Gastrocnemius medialis (tissue), 4 donors: ENCODE measurements around the gene DCHS1. TPM values are rescaled to one million over a fixed set of nuclear protein-coding genes. Genes with fewer than 3 reads are reported as not detected.

Source experiments
- ATAC-seq, 2 donors: fragments of 150-250 bp; one replicate each; pipeline ENCODE4 v1.9.1; 2016
- DNase-seq, 2 donors: peaks; one replicate each; pipeline ENCODE4 v3.0.0-alpha.2; 2019
- H3K27ac ChIP-seq, 4 donors: fragments of 200-600 bp; sonication (generic); 1 replicate in 1 of 4; 2 replicates in 3 of 4; pipeline ENCODE4 v1.5.1; 2016 to 2018; ENCODE audit warnings: mild to moderate bottlenecking in 2 of 4, moderate library complexity in 1 of 4
- H3K27me3 ChIP-seq, 3 donors: fragments of 200-600 bp; sonication (generic) in 2 of 3; 1 replicate in 1 of 3; 2 replicates in 2 of 3; pipeline versions ENCODE4 v1.5.1 to v1.6.0; 2016 to 2019; ENCODE audit warnings: mild to moderate bottlenecking in 1 of 3, moderate library complexity in 1 of 3
- H3K36me3 ChIP-seq, 2 donors: fragments of 200-600 bp; sonication (generic) in 1 of 2; one replicate each; pipeline ENCODE4 v1.5.1; 2017 to 2018
- H3K4me1 ChIP-seq, 2 donors: fragments of 200-600 bp; sonication (generic) in 1 of 2; one replicate each; pipeline ENCODE4 v1.5.1; 2016 to 2017; ENCODE audit warnings: mild to moderate bottlenecking in 2 of 2
- H3K4me3 ChIP-seq, 4 donors: fragments of 200-600 bp; sonication (generic) in 3 of 4; 1 replicate in 1 of 4; 2 replicates in 3 of 4; pipeline ENCODE4 v1.5.1; 2016 to 2019; ENCODE audit warnings: mild to moderate bottlenecking in 2 of 4
- H3K9me3 ChIP-seq, 3 donors: fragments of 200-600 bp; sonication (generic) in 2 of 3; 1 replicate in 1 of 3; 2 replicates in 2 of 3; pipeline ENCODE4 v1.5.1; 2016 to 2019
- CTCF ChIP-seq, 5 experiments: fragments of 450-650 bp in 3 of 5; fragments of 200-600 bp in 2 of 5; sonication (generic) in 2 of 5; IDR thresholded peaks in 4 of 5; conservative IDR thresholded peaks in 1 of 5; 1 replicate in 4 of 5; 2 replicates in 1 of 5; pipeline ENCODE4 v1.5.1; 2016 to 2019; ENCODE audit warnings: antibody characterized with exemption in 5 of 5, mild to moderate bottlenecking in 3 of 5, moderate library complexity in 3 of 5
- POLR2A ChIP-seq, 2 donors: fragments of 450-650 bp; IDR thresholded peaks; one replicate each; pipeline ENCODE4 v1.6.1; 2017; ENCODE audit warnings: antibody characterized with exemption in 2 of 2, mild to moderate bottlenecking in 2 of 2, moderate library complexity in 2 of 2
- in situ Hi-C, 4 donors: fragments of 200-750 bp; cut with MboI; loops; one replicate each; pipeline versions ENCODE4 v1.15.0 to v1.8.0; 2017; ENCODE audit warnings: low sequenced_read_pairs in 4 of 4
- intact Hi-C: fragments of 100-400 bp; cut with DNase I; formaldehyde crosslinking; loops from one replicate; pipeline ENCODE4 v1.15.1; 2023; ENCODE audit warnings: low total_unique reads
- total RNA-seq, 4 donors: library from RNA; depleted of rRNA; stranded (reverse); fragments of >200 nt; gene quantifications; one replicate each; pipeline versions ENCODE4 v1.1.0 to v1.2.3, GENCODE V29; 2016

DCHS1 gene
- total RNA-seq, 4 donors from 2014 or later: 1.5 to 3.8 (median 2.8) TPM

GRCh38 chr11:6664551-6664950 is 8.9 kb upstream of the DCHS1 start:
- no peaks in the 10 kb centered on the region for H3K9me3 ChIP-seq
- no peaks in the 10 kb centered on the region for H3K4me1 ChIP-seq
- no peak overlapping the region for H3K4me3 ChIP-seq
- TF ChIP-seq CTCF (IDR thresholded peaks at IDR 0.05 in 4 of 5, conservative IDR thresholded peaks at IDR 0.05 in 1 of 5): no peak
- TF ChIP-seq POLR2A (IDR thresholded peaks at IDR 0.05): no peak
- H3K27me3 ChIP-seq: no peaks in the 10 kb centered on the region
- H3K27ac ChIP-seq: no peak overlapping the region
- in situ Hi-C loops: no loop called here
- no peak for DNase-seq
- no peak for ATAC-seq
- H3K36me3 ChIP-seq: no peaks in the 10 kb centered on the region
- intact Hi-C loops: no loop called here

DNA sequence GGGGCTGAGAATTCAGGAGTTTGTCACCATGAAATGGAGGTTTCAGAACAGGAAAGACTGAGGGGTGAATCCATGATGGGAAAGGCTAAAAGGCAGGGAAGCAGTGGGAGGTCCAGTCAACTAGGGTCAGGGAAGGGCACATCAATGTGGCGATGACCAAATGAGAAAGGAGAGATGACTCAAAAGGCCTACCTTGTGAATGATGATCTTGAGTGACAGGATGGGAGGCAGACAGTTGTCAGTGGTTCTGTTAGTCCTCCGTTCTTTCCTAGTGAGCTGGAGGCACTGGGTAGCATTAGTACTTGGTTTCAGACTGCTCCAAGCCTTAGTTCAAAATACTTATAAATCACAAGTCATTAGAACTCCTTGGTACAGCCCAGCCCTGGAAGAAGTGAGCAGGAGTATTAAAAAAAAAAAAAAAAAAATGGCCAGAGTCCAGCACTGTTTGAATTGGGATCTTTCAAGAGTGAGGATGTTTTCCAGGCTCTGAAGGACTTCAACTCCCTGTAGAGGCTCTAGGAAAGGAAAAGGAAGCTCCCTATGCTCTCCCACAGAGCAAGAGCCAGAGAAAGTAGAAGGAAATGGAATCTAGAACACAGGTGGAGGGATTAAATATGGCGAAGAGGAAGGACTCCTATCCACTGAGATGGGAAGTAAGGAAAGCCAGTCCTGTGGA is 8.3 kb upstream of the DCHS1 start:
- Histone ChIP-seq H3K4me3 (no peak overlapping the region), H3K9me3 (no peaks in the 10 kb centered on the region), H3K27ac (no peak overlapping the region), H3K27me3 (no peaks in the 10 kb centered on the region), H3K36me3 (no peaks in the 10 kb centered on the region), H3K4me1 (no peaks in the 10 kb centered on the region)
- TF ChIP-seq CTCF (IDR thresholded peaks at IDR 0.05 in 4 of 5, conservative IDR thresholded peaks at IDR 0.05 in 1 of 5) (no peak), POLR2A (IDR thresholded peaks at IDR 0.05) (no peak)
- in situ Hi-C loops (no loop called here), intact Hi-C loops (no loop called here)
- DNase-seq (no peak), ATAC-seq (no peak)

DNA sequence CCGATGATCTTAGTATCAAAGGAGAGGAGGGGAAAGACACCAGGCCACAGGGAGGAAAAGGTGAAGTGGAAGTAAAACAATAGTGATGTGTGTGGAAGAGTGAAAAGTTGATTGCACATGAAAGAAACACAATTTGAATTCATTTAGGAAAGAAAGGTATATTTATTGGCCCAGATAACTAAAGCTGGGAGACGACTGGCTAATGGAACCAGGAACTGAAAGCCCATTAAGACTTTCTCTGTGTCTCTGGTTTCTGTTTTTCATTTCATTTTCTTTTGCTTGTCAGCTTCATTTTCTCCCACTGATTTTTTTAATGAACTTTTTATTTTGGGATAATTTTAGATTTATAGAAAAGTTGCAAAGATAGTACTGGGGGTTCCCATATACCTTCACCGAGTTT is 5.1 kb upstream of the DCHS1 start:
- in situ Hi-C loops (no loop called here), intact Hi-C loops (no loop called here)
- no peaks in the 10 kb centered on the region for H3K9me3 ChIP-seq
- H3K27me3 ChIP-seq: peaks cover 13 to 22% (median 15%) of the 10 kb centered on the region in 3 donors
- DNase-seq: no peak
- H3K27ac ChIP-seq: no peak overlapping the region
- H3K4me1 ChIP-seq: peaks cover 0 to 4% of the 10 kb centered on the region in 2 donors
- no peak for TF ChIP-seq POLR2A (IDR thresholded peaks at IDR 0.05)
- no peak for TF ChIP-seq CTCF (IDR thresholded peaks at IDR 0.05 in 4 of 5, conservative IDR thresholded peaks at IDR 0.05 in 1 of 5)
- no peaks in the 10 kb centered on the region for H3K36me3 ChIP-seq
- ATAC-seq: no peak
- H3K4me3 ChIP-seq: no peak overlapping the region

DNA sequence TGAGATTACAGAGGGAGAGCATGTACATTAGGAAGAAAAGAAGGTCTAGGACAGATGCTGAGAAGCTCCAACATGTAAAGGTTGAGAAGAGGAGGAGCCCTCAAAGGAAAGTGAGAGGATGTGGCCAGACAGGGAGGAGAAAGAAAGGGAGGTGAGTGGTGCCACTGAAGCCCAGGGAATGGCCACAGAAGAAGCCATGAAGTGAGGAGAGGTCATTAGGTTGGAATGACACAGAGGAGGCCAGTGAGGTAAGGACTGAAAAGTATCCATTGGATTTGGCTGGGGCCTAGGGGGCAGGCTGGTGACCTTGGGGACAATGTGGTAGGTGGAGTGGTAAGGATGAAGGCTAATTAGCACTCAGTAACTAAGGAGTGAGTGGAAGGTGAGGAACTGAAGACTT is 3.0 kb upstream of the DCHS1 start:
- Histone ChIP-seq H3K4me3 (no peak overlapping the region), H3K27ac (no peak overlapping the region), H3K9me3 (no peaks in the 10 kb centered on the region), H3K4me1 (peaks cover 0 to 4% of the 10 kb centered on the region in 2 donors), H3K27me3 (peaks cover 18 to 28% (median 23%) of the 10 kb centered on the region in 3 donors), H3K36me3 (no peaks in the 10 kb centered on the region)
- ATAC-seq: no peak
- no peak for TF ChIP-seq POLR2A (IDR thresholded peaks at IDR 0.05)
- no peak for TF ChIP-seq CTCF (IDR thresholded peaks at IDR 0.05 in 4 of 5, conservative IDR thresholded peaks at IDR 0.05 in 1 of 5)
- intact Hi-C loops (no loop called here), in situ Hi-C loops (no loop called here)
- DNase-seq: no peak

DNA sequence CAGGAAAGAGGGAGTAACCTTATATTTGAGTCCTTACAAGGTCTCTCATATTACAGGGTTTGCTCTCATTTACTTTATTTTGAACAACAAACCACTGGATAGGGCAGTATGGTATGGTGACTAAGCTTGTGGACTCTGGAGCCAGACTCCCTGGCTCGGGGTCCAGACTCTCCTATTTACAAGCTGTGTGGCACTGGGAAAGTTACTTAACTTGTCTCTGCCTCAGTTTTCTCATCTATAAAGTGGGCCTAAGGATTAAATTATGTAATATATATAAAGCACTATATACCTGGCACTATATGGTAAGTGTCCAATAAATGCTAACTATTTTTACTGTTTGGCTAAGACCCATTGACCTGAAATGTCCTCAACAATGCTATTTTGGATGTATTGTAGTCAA is 1.7 kb upstream of the DCHS1 start:
- TF ChIP-seq POLR2A (IDR thresholded peaks at IDR 0.05) (no peak), CTCF (IDR thresholded peaks at IDR 0.05 in 4 of 5, conservative IDR thresholded peaks at IDR 0.05 in 1 of 5) (no peak)
- in situ Hi-C loops: no loop called here

More for the DNA sequence above, 1.7 kb upstream of the DCHS1 start:
- no peak for DNase-seq
- H3K4me1 ChIP-seq: peaks cover 0 to 4% of the 10 kb centered on the region in 2 donors
- no peaks in the 10 kb centered on the region for H3K36me3 ChIP-seq
- H3K27me3 ChIP-seq: peaks cover 18 to 28% (median 23%) of the 10 kb centered on the region in 3 donors
- no peaks in the 10 kb centered on the region for H3K9me3 ChIP-seq
- H3K27ac ChIP-seq: no peak overlapping the region
- intact Hi-C loops: no loop called here
- H3K4me3 ChIP-seq: no peak overlapping the region
- ATAC-seq: no peak
